ENCODE data around the gene TMEM81.

Gene TMEM81

DNA sequence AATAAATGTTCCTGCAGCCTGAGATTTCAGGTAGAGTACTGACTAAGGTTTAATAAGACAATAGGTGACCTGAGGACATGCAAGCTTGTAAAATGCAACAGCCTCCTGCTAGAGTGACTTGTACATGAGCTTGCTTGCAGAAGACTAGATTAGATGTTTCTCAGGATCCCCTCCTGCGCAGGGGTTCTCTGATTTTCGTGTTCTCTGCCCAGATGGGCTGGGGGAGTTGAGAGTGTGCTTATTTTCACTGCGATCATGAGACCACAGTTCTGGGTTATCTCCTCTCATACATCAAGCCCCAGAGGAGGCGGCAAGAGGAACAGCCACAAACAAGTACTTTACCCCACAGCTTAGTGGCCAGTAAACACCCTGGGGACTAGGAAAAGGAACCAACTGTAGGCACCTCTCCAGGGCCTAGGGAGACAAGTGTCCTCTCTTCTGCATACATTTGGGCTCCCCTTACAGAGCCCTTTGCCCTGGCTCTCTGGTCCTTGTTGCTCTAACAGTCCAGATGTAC is 8.0 kb downstream of the TMEM81 start:
- no peak for DNase-seq (ENCODE audit: low spot score)

DNA sequence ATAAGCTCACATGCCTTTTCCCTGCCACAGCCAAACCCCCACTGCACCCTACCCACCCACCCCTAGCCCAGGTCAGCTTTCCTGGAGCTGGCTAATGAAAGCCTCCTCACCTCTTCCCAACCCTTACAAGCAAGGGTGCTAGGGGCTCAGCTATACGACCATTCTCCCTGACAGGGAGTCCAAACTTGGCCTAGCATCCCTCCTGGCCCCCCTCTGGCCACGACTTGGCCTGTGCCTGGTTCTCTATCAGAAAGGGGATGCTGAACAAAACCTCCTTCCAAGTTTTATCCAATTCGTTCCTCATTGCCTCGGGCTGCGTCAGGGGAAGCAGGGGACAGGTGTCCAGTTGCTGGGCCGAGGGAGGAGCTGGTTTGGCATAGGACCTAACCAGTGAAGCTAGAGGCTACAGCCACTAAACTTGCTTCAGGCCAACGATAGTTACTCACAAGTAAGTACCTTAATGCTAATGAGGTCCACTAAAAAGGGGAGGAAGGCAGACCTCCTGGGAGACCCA is 8.6 kb downstream of the TMEM81 start:
- no peak for DNase-seq (ENCODE audit: low spot score)

- no peak for DNase-seq (ENCODE audit: low spot score)
These were observed 9.7 kb downstream of the TMEM81 start for GRCh38 chr1:205074513-205074912.

GRCh38 chr1:205074084-205074483 is 10.2 kb downstream of the TMEM81 start:
- DNase-seq (ENCODE audit: low spot score), result no peak

- DNase-seq (ENCODE audit: low spot score), result no peak
These were observed 10.7 kb downstream of the TMEM81 start for GRCh38 chr1:205073511-205073910.

DNA sequence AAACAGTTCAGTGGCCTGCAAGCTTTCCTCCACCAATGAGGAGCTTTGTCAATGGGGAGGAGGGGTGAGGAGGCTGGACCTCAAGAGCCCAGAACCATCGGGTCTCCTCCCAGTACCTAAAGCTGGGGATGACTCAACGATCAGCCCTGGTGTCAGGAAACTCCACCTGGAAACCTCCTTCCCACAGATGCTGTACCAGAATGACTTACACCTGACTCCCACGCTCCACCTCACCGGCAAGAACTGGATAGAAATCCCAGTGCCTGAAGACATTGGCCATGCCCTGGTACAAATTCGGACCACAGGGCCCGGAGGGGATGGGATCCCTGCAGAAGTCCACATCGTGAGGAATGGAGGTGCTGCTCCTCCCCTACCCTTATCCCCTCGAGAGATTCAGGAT is 11.4 kb downstream of the TMEM81 start:
- no peak for DNase-seq (ENCODE audit: low spot score)

- DNase-seq (ENCODE audit: low spot score), result no peak
These were observed 12.0 kb downstream of the TMEM81 start for GRCh38 chr1:205072286-205072685.

DNA sequence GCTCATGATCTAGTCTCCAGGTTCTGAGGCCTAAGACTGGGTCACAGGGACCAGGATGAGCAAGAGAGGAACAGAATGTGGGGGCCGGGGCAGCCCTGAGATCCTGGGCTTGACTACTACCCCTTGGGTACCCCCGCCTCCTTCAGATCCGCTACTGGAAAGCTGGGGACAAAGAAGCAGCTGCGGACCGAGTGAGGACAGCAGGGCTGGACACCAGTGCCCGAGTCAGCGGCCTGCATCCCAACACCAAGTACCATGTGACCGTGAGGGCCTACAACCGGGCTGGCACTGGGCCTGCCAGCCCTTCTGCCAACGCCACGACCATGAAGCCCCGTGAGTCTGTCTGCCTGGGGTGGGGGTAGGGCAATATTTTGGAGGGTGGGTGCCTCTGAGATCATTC is 12.5 kb downstream of the TMEM81 start:
- no peak for DNase-seq (ENCODE audit: low spot score)

GRCh38 chr1:205071028-205071409 is 13.2 kb downstream of the TMEM81 start:
- no peak for DNase-seq (ENCODE audit: low spot score)

- DNase-seq (ENCODE audit: low spot score), result no peak
These were observed 14.7 kb downstream of the TMEM81 start for GRCh38 chr1:205069371-205070125.

- no peak for DNase-seq (ENCODE audit: low spot score)
These were observed 15.7 kb downstream of the TMEM81 start for GRCh38 chr1:205068457-205069040.

DNA sequence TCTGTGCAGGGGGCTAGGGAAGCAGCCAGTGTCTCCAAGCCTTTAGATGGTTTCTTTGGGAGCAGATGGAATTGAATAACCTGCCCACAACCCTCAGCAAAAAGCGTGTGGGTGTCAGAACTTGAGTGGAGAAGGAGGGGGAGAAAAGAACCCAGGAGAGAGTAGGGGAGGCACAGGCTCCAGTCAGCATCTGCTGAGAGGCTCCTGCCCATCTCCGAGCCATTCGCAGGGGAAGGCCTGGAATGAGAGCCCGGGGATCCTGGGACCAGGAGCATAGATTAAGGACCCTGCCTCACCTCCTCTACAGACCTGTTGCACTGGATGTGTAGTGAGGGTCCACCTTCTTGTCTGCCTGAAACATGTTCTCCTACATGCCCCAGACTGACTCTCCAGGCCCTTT is 16.3 kb downstream of the TMEM81 start:
- DNase-seq (ENCODE audit: low spot score), result no peak

GRCh38 chr1:205067031-205067430 is 17.2 kb downstream of the TMEM81 start:
- no peak for DNase-seq (ENCODE audit: low spot score)

DNA sequence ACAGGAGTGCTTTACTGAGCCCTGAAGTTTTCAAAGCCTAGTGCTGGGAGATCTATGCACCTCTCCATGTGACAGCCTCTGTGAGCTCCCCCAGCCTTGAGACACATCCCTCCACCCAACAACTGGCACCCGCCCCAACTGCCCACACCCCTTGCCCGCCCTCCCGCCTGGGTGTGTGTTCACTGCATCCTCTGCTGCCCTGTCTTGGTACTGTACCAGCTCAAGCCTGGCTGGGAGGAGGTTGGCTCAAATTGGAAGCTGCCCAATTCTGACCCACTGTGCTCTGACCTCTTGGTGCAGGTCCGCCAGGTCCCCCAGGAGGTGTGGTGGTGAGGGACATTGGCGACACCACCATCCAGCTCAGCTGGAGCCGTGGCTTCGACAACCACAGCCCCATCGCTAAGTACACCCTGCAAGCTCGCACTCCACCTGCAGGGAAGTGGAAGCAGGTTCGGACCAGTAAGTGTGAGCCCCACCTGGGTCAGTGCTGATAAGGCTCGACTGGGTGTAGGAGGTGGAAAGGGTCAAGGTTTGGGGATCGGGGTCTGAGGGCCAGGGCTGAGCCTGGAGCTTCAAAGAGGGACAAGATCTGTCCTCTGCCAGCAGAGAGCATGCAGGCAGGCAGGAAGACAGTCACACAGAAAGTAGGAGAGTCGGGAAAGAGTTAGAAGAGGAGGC is 18.0 kb downstream of the TMEM81 start:
- no peak for DNase-seq (ENCODE audit: low spot score)

- no peak for DNase-seq (ENCODE audit: low spot score)
These were observed 18.6 kb downstream of the TMEM81 start for GRCh38 chr1:205065666-205066065.

DNA sequence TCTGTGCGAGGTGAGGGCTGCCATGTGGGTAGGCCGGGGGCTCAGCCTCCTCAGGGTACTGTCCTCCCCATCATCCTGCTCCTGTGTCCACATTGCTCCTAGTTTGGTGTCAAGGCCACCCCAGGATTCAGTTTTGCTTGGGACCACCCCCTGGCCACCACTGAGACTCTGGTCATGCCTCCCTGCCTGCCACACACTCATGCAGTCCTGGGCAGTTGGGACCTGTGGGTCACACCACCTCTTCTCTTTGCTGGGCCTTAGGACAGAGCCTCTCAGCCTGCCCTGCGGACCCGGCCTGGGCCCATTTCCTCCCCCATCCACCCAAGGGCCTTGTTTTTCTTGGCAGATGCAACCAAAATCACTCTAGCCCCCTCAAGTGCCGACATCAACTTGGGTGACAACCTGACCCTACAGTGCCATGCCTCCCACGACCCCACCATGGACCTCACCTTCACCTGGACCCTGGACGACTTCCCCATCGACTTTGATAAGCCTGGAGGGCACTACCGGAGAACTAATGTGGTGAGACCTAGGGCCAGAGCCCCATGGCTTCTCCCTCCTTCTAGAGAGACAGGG is 19.4 kb downstream of the TMEM81 start:
- DNase-seq (ENCODE audit: low spot score), result no peak

- no peak for DNase-seq (ENCODE audit: low spot score)
These were observed 20.0 kb downstream of the TMEM81 start for GRCh38 chr1:205064301-205064700.

DNA sequence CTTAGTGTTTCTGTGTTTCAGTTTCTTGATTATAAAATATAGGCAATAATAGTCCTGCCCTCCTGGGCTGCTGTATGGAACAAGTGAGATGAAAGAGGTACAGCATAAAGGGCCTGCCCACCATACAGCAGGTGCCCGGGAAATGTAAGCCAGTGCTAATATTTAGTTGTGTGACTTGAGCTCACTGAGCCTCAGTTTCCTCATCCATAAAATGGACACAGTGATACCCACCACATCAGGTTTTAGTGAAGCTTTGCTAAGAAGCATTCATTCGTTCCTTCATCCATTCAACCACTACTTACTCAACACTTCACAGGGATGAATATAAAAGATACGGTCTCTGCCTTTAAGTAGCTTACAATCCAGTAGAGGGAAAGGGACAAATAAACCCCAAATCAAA is 21.4 kb downstream of the TMEM81 start:
- no peak for DNase-seq (ENCODE audit: low spot score)

- DNase-seq (ENCODE audit: low spot score), result no peak
These were observed 21.9 kb downstream of the TMEM81 start for GRCh38 chr1:205062319-205062718.

- DNase-seq (ENCODE audit: low spot score), result peak; percentile 76
These were observed 22.6 kb downstream of the TMEM81 start for GRCh38 chr1:205061665-205062069.

GRCh38 chr1:205061227-205061626 is 23.0 kb downstream of the TMEM81 start:
- no peak for DNase-seq (ENCODE audit: low spot score)

DNA sequence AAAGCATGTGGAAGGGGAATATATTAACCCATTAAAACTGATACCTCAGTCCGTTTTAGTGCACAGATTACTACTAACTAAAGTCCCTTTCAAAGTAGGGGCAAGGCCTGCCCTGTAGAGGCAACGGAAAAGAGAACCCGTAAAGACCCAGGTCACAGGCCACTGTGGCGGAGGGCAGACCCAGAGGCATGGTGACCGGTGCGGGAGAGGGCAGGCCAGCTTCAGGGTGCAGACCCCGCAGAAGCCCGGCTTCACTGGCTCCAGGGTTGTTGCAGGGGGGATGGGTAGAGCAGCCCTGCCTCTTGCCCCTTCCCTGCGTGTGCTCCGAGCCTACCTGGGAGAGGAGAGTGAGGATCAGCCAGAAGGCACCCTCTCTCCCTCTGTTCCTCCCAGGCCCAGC is 23.5 kb downstream of the TMEM81 start:
- DNase-seq (ENCODE audit: low spot score), result no peak

- DNase-seq (ENCODE audit: low spot score), result no peak
These were observed 24.6 kb downstream of the TMEM81 start for GRCh38 chr1:205059660-205060059.

Data from HuH-7.5 (cell line).